Endothelial cell of umbilical vein (primary cell): ENCODE results near the gene SREK1IP1. TPM values are rescaled to one million over a fixed set of nuclear protein-coding genes. Genes with fewer than 3 reads are reported as not detected.

Experiments used
- BruUV-seq: library from RNA; stranded (reverse); fragments of 400-500 nt; replicated peaks from 2 replicates; lab custom pipeline; 2021; lab: Mats Ljungman, UMichigan
- CTCF ChIA-PET: fragments of 300-600, 350-600 bp; sonication (Branson Sonifier 250); formaldehyde crosslinking; loops from one replicate; lab custom pipeline; 2021; ENCODE audit warnings: antibody characterized with exemption, inconsistent platforms; lab: Charles Lee
- POLR2A ChIA-PET: fragments of 300-600, 350-600 bp; sonication (Branson Sonifier 250); formaldehyde crosslinking; loops from one replicate; lab custom pipeline; 2021; ENCODE audit warnings: antibody characterized with exemption, inconsistent platforms; lab: Charles Lee
- DNase-seq: peaks from one replicate; pipeline ENCODE4 v3.0.0-alpha.2; 2011; ENCODE audit warnings: low read depth, low spot score
- FAIRE-seq: peaks from 2 replicates; lab custom pipeline; 2011; peaks lifted over from hg19 to GRCh38; lab: Jason Lieb, UNC
- H2AFZ ChIP-seq: 2 replicates; pipeline ENCODE4 v1.6.0; 2012; ENCODE audit warnings: low read depth, low read length, control low read depth, inconsistent platforms
- H3K27ac ChIP-seq: 2 replicates; pipeline ENCODE4 v1.5.1; 2011; ENCODE audit warnings: low read depth, mild to moderate bottlenecking, control low read depth, low read length, moderate library complexity; ENCODE audit not compliant: insufficient read depth
- H3K27me3 ChIP-seq, 2 experiments: 2 replicates each; pipeline versions ENCODE4 v1.6.0 to v1.6.1; 2011; ENCODE audit warnings: low read length in 2 of 2, mixed read lengths in 1 of 2; ENCODE audit not compliant: control insufficient read depth in 2 of 2, insufficient read depth in 2 of 2
- H3K36me3 ChIP-seq, 2 experiments: 2 replicates in 1 of 2; 3 replicates in 1 of 2; pipeline ENCODE4 v1.5.1; 2011; ENCODE audit warnings: low read length in 2 of 2, mild to moderate bottlenecking in 1 of 2, moderate library complexity in 1 of 2; ENCODE audit not compliant: control insufficient read depth in 2 of 2, insufficient read depth in 2 of 2; ENCODE audit errors: extremely low read depth in 1 of 2
- H3K4me1 ChIP-seq: 3 replicates; pipeline ENCODE4 v1.5.1; 2011; ENCODE audit warnings: mild to moderate bottlenecking, low read length; ENCODE audit not compliant: control insufficient read depth, insufficient read depth; ENCODE audit errors: extremely low read depth
- H3K4me2 ChIP-seq: 2 replicates; pipeline ENCODE4 v1.6.1; 2011; ENCODE audit warnings: low read length, control low read depth, mixed read lengths; ENCODE audit not compliant: insufficient read depth
- H3K4me3 ChIP-seq, 3 experiments: fragments of 200-600 bp in 1 of 3; sonication (generic), shearing (Covaris generic) in 1 of 3; replicated peaks in 1 of 3; 2 replicates each; pipeline ENCODE4 v1.5.1; 2011 to 2016; ENCODE audit warnings: control low read depth in 3 of 3, low read length in 3 of 3, mild to moderate bottlenecking in 2 of 3, inconsistent platforms in 1 of 3, low read depth in 1 of 3, moderate library complexity in 1 of 3; ENCODE audit not compliant: insufficient read depth in 1 of 3
- H3K79me2 ChIP-seq: 2 replicates; pipeline ENCODE4 v1.6.0; 2012; ENCODE audit warnings: low read length, inconsistent platforms; ENCODE audit not compliant: control insufficient read depth, insufficient read depth
- H3K9ac ChIP-seq: replicated peaks from 2 replicates; pipeline ENCODE3; 2011; ENCODE audit warnings: low read length, control low read depth; ENCODE audit not compliant: insufficient read depth; ENCODE audit errors: extremely low read depth
- H3K9me1 ChIP-seq: replicated peaks from 3 replicates; pipeline ENCODE4 v1.6.0; 2011; ENCODE audit warnings: mild to moderate bottlenecking, low read length; ENCODE audit not compliant: control insufficient read depth, insufficient read depth; ENCODE audit errors: extremely low read depth
- H3K9me3 ChIP-seq: replicated peaks from 2 replicates; pipeline ENCODE4 v1.5.1; 2012; ENCODE audit warnings: low read length, inconsistent platforms; ENCODE audit not compliant: control insufficient read depth, insufficient read depth
- H4K20me1 ChIP-seq: replicated peaks from 2 replicates; pipeline ENCODE3; 2011; ENCODE audit warnings: mild to moderate bottlenecking, low read length; ENCODE audit not compliant: control insufficient read depth, insufficient read depth; ENCODE audit errors: extremely low read depth
- CTCF ChIP-seq, 2 donors: IDR thresholded peaks; 1 replicate in 1 of 2; 2 replicates in 1 of 2; pipeline ENCODE4 v1.5.1; 2011; ENCODE audit warnings: low read length in 2 of 2, mild to moderate bottlenecking in 2 of 2, moderate library complexity in 2 of 2, control low read depth in 1 of 2, inconsistent platforms in 1 of 2, low read depth in 1 of 2; ENCODE audit not compliant: insufficient read depth in 1 of 2; ENCODE audit errors: extremely low read depth in 1 of 2
- EZH2 ChIP-seq: IDR thresholded peaks from 2 replicates; pipeline ENCODE4 v1.6.1; 2012; ENCODE audit warnings: borderline replicate concordance, low read depth, mild to moderate bottlenecking, moderate library complexity, low read length, inconsistent platforms; ENCODE audit not compliant: severe bottlenecking
- FOS ChIP-seq: IDR thresholded peaks from 2 replicates; pipeline ENCODE4 v1.6.1; 2011; ENCODE audit warnings: mild to moderate bottlenecking, low read length, moderate library complexity, borderline replicate concordance; ENCODE audit not compliant: insufficient read depth
- GATA2 ChIP-seq: IDR thresholded peaks from 2 replicates; pipeline ENCODE4 v1.7.0; 2011; ENCODE audit warnings: low read depth, mild to moderate bottlenecking, moderate library complexity, mixed read lengths, low read length; ENCODE audit not compliant: insufficient read length, insufficient read depth
- JUN ChIP-seq: IDR thresholded peaks from 2 replicates; pipeline ENCODE4 v1.6.1; 2011; ENCODE audit warnings: borderline replicate concordance, low read depth; ENCODE audit not compliant: insufficient read length, insufficient read depth
- MAX ChIP-seq: IDR thresholded peaks from 2 replicates; pipeline ENCODE4 v1.6.1; 2011; ENCODE audit not compliant: insufficient read depth, insufficient read length
- MYC ChIP-seq: IDR thresholded peaks from one replicate; pipeline ENCODE4 v1.6.1; 2011; ENCODE audit warnings: mild to moderate bottlenecking, low read depth, low read length
- POLR2A ChIP-seq: IDR thresholded peaks from 2 replicates; pipeline ENCODE4 v1.6.1; 2012; ENCODE audit warnings: low read depth, mild to moderate bottlenecking, control low read depth, low read length
- POLR2AphosphoS5 ChIP-seq: IDR thresholded peaks from 2 replicates; pipeline ENCODE4 v1.6.1; 2012; ENCODE audit warnings: low read depth, mild to moderate bottlenecking, control low read depth, low read length, moderate library complexity; ENCODE audit not compliant: insufficient read depth
- dilution Hi-C: fragments of 300-500 bp; cut with MboI; formaldehyde crosslinking; loops from one replicate; pipeline ENCODE4 v1.15.0; 2019; ENCODE audit warnings: low sequenced_read_pairs; ENCODE audit not compliant: extremely low pct_ligation_motif_present
- intact Hi-C: fragments of 100-400 bp; cut with micrococcal nuclease; formaldehyde crosslinking; loops from one replicate; pipeline ENCODE4 v1.10.0; 2022
- polyA plus RNA-seq, 4 experiments: library from polyadenylated mRNA; depleted of rRNA in 3 of 4; stranded (reverse) in 3 of 4; unstranded in 1 of 4; fragments of >200 nt; gene quantifications; 2 replicates each; pipeline versions ENCODE4 v1.2.1 to v1.2.3, GENCODE V29; 2011 to 2012; ENCODE audit warnings: missing spikeins in 1 of 4
- total RNA-seq: library from RNA; stranded (reverse); gene quantifications from 2 replicates; pipeline ENCODE4 v1.2.3, GENCODE V29; 2021

SREK1IP1 gene
- total and polyA plus RNA-seq, 2 donors (not counting 3 experiments of a cell fraction or from before 2014, with no cell fraction given), result 6.3 to 17.8 TPM

GRCh38 chr5:64788156-64788555 lies 19.7 kb upstream of the SREK1IP1 start:
- no peak for TF ChIP-seq MAX
- no peak for TF ChIP-seq POLR2AphosphoS5
- TF ChIP-seq CTCF (IDR thresholded peaks at IDR 0.05; ENCODE audit: extremely low read depth in 1 of 2, insufficient read depth in 1 of 2, low read depth in 1 of 2, low read length in 2 of 2), result no peak
- TF ChIP-seq FOS, result no peak
- no peak for TF ChIP-seq JUN
- TF ChIP-seq MYC, result no peak
- no peak for TF ChIP-seq EZH2
- no peak for TF ChIP-seq POLR2A
- no peak for TF ChIP-seq GATA2
- intact Hi-C loops, result loop anchor here (5.0 kb wide), 1 partner anchor 1399 kb away; no protein-coding TSS in a partner anchor
- Histone ChIP-seq H3K4me2 (no peak overlapping the region), H3K79me2 (no peaks in the 10 kb centered on the region), H2AFZ (no peak overlapping the region), H3K4me3 (no peak overlapping the region), H4K20me1 (no peaks in the 10 kb centered on the region), H3K9ac (no peak overlapping the region), H3K9me1 (no peaks in the 10 kb centered on the region), H3K4me1 (peaks cover 16% of the 10 kb centered on the region), H3K36me3 (peaks cover 2 to 3% of the 10 kb centered on the region in 2 experiments), H3K9me3 (no peaks in the 10 kb centered on the region), H3K27ac (no peak overlapping the region), H3K27me3 (no peaks in the 10 kb centered on the region)
- dilution Hi-C loops, result no loop called here
- DNase-seq (no peak), FAIRE-seq (no peak)
- no TSS peak for BruUV-seq
- CTCF ChIA-PET, result interaction anchor here (1.0 to 1.8 kb wide), 2 partner anchors 559 to 695 kb away, joined by 6 read pairs; no protein-coding TSS in a partner anchor
- POLR2A ChIA-PET, result no interaction called here
